Peyer's patch (tissue), 4 donors: ENCODE measurements around the gene NUDC. TPM values are rescaled to one million over a fixed set of nuclear protein-coding genes. Genes with fewer than 3 reads are reported as not detected.
A peak's percentile ranks its signal among the peaks of the same experiment; 100 is the strongest.

ENCODE experiments used
- DNase-seq, 3 donors: peaks; one replicate each; pipeline ENCODE4 v3.0.0-alpha.2; 2017 to 2019
- H3K27ac ChIP-seq, 4 donors: fragments of 200-600 bp; sonication (generic); one replicate each; pipeline ENCODE4 v1.5.1; 2016 to 2019
- H3K27me3 ChIP-seq, 2 donors: fragments of 200-600 bp; sonication (generic); one replicate each; pipeline ENCODE4 v1.5.1; 2019
- H3K36me3 ChIP-seq, 3 donors: fragments of 200-600 bp; sonication (generic); one replicate each; pipeline ENCODE4 v1.5.1; 2016 to 2019
- H3K4me1 ChIP-seq, 4 donors: fragments of 200-600 bp; sonication (generic); one replicate each; pipeline ENCODE4 v1.5.1; 2016 to 2019
- H3K4me3 ChIP-seq, 4 donors: fragments of 200-600 bp; sonication (generic); 1 replicate in 3 of 4; 2 replicates in 1 of 4; pipeline ENCODE4 v1.5.1; 2016 to 2019; ENCODE audit warnings: mild to moderate bottlenecking in 1 of 4
- H3K9me3 ChIP-seq, 4 donors: fragments of 200-600 bp; sonication (generic); one replicate each; pipeline ENCODE4 v1.5.1; 2016 to 2019; ENCODE audit warnings: mild to moderate bottlenecking in 1 of 4
- CTCF ChIP-seq, 6 experiments: fragments of 450-650 bp in 4 of 6; fragments of 200-600 bp in 2 of 6; sonication (generic) in 1 of 6; IDR thresholded peaks; one replicate each; pipeline ENCODE4 v1.5.1; 2017 to 2019; ENCODE audit warnings: antibody characterized with exemption in 6 of 6, mild to moderate bottlenecking in 3 of 6, moderate library complexity in 1 of 6
- POLR2A ChIP-seq, 2 donors: fragments of 450-650 bp; IDR thresholded peaks; one replicate each; pipeline ENCODE4 v1.5.1; 2017; ENCODE audit warnings: antibody characterized with exemption in 2 of 2, mild to moderate bottlenecking in 2 of 2, moderate library complexity in 2 of 2
- total RNA-seq, 4 donors: library from RNA; depleted of rRNA; stranded (reverse); fragments of >200 nt; gene quantifications; one replicate each; pipeline ENCODE4 v1.1.0, GENCODE V29; 2016

Gene NUDC
- total RNA-seq, 4 donors from 2014 or later: 27.8 to 53.6 (median 31.7) TPM

- Histone ChIP-seq H3K4me3 (peak overlapping the region in 2 of 4 donors; percentile 2 to 46), H3K27ac (peak overlapping the region in 1 of 4 donors; percentile 18), H3K36me3 (no peaks in the 10 kb centered on the region), H3K9me3 (no peaks in the 10 kb centered on the region), H3K4me1 (peaks cover 0 to 19% (median 0%) of the 10 kb centered on the region in 4 donors), H3K27me3 (no peaks in the 10 kb centered on the region)
- TF ChIP-seq POLR2A (IDR thresholded peaks at IDR 0.05): no peak
- no peak for TF ChIP-seq CTCF (IDR thresholded peaks at IDR 0.05)
- DNase-seq: no peak
These were observed 11.0 kb upstream of the NUDC start for GRCh38 chr1:26910343-26911160.

- no peaks in the 10 kb centered on the region for H3K27me3 ChIP-seq
- peaks cover 0 to 18% (median 0%) of the 10 kb centered on the region in 4 donors for H3K4me1 ChIP-seq
- DNase-seq: no peak
- no peaks in the 10 kb centered on the region for H3K9me3 ChIP-seq
- TF ChIP-seq CTCF (IDR thresholded peaks at IDR 0.05) (no peak), POLR2A (IDR thresholded peaks at IDR 0.05) (no peak)
- peak overlapping the region in 1 of 4 donors; percentile 18 for H3K27ac ChIP-seq
- H3K36me3 ChIP-seq: no peaks in the 10 kb centered on the region
- peak overlapping the region in 2 of 4 donors; percentile 46 to 58 for H3K4me3 ChIP-seq
These were observed 10.0 kb upstream of the NUDC start for GRCh38 chr1:26911399-26912146.

- no peak for DNase-seq
- no peak for TF ChIP-seq POLR2A (IDR thresholded peaks at IDR 0.05)
- no peak for TF ChIP-seq CTCF (IDR thresholded peaks at IDR 0.05)
- peak overlapping the region in 2 of 4 donors; percentile 46 to 58 for H3K4me3 ChIP-seq
- H3K36me3 ChIP-seq: no peaks in the 10 kb centered on the region
- H3K27me3 ChIP-seq: no peaks in the 10 kb centered on the region
- peak overlapping the region in 1 of 4 donors; percentile 18 for H3K27ac ChIP-seq
- peaks cover 0 to 13% (median 0%) of the 10 kb centered on the region in 4 donors for H3K4me1 ChIP-seq
- no peaks in the 10 kb centered on the region for H3K9me3 ChIP-seq
These were observed 9.4 kb upstream of the NUDC start for GRCh38 chr1:26912147-26912490.

- no peak for DNase-seq
- H3K36me3 ChIP-seq: no peaks in the 10 kb centered on the region
- H3K4me1 ChIP-seq: peaks cover 0 to 10% (median 0%) of the 10 kb centered on the region in 4 donors
- H3K27me3 ChIP-seq: no peaks in the 10 kb centered on the region
- TF ChIP-seq CTCF (IDR thresholded peaks at IDR 0.05) (no peak), POLR2A (IDR thresholded peaks at IDR 0.05) (no peak)
- H3K9me3 ChIP-seq: no peaks in the 10 kb centered on the region
- H3K4me3 ChIP-seq: peak overlapping the region in 2 of 4 donors; percentile 46 to 58
- peak overlapping the region in 3 of 4 donors; percentile 66 to 93 (median 82) for H3K27ac ChIP-seq
These were observed 8.2 kb upstream of the NUDC start for GRCh38 chr1:26913389-26913753.

- H3K4me3 ChIP-seq: peak within 1 kb of the TSS in 2 of 4 donors; percentile 46 to 58
- H3K9me3 ChIP-seq: no peaks in the 10 kb centered on the region
- peak within 1 kb of the TSS in 3 of 4 donors; percentile 66 to 93 (median 82) for H3K27ac ChIP-seq
- H3K27me3 ChIP-seq: no peaks in the 10 kb centered on the region
- peaks cover 0 to 10% (median 0%) of the 10 kb centered on the region in 4 donors for H3K4me1 ChIP-seq
- H3K36me3 ChIP-seq: no peaks in the 10 kb centered on the region
- peak; percentile 42 to 52 for TF ChIP-seq POLR2A (IDR thresholded peaks at IDR 0.05)
- TF ChIP-seq CTCF (IDR thresholded peaks at IDR 0.05): peak in 1 of 6 experiments; percentile 9
- DNase-seq: peak in 2 of 3 donors; percentile 88 to 91
These were observed 7.6 kb upstream of the NUDC start, which contains the start of gene NR0B2 for GRCh38 chr1:26913754-26914619. TSS of gene NR0B2 (minus strand) at chr1:26913975. CDS start at chr1:26913940, 35 bp downstream.
